Cortex of kidney (tissue), 1 donor: ENCODE data around the gene SLC25A11.

Experiments used
- DNase-seq: peaks from one replicate; lab custom pipeline; 2025; lab: John Stamatoyannopoulos, UW

SLC25A11 gene

DNA sequence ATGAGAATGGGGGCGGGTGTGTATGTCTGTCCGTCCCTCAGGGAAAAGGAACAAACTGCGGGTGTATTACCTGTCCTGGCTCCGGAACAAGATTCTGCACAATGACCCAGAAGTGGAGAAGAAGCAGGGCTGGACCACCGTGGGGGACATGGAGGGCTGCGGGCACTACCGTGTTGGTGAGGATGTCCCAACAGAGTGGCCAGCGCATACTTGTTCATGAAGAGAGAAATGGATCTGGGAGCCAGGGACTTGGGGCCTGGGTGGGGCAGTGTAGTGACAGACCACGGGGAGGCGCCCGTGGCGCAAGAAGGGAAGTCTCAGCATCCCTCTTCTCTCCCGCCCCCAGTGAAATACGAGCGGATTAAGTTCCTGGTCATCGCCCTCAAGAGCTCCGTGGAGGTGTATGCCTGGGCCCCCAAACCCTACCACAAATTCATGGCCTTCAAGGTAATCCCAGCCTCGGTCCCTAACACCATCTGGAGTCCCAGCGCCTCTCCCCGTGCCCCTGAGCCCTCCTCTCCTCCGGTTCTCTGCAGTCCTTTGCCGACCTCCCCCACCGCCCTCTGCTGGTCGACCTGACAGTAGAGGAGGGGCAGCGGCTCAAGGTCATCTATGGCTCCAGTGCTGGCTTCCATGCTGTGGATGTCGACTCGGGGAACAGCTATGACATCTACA, 44.1 kb downstream of the SLC25A11 start:
- DNase-seq = no peak

GRCh38 chr17:4895121-4895520, 44.7 kb downstream of the SLC25A11 start:
- no peak for DNase-seq

GRCh38 chr17:4893721-4894560, 45.9 kb downstream of the SLC25A11 start:
- no peak for DNase-seq

DNA sequence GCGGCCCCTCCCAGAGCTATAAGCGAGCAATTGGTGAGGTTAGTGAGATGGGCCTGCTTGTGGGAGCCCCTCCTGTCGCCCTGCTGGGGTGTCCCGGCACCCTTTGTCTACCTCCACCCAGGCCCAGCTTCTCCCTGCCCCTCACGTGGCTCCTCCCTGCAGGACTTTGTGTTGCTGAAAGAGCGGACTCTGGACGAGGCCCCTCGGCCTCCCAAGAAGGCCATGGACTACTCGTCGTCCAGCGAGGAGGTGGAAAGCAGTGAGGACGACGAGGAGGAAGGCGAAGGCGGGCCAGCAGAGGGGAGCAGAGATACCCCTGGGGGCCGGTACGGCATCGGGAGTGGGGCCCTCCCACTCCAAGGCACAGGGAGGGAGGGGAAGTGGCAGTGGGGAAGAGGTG, 46.6 kb downstream of the SLC25A11 start:
- no peak for DNase-seq

DNA sequence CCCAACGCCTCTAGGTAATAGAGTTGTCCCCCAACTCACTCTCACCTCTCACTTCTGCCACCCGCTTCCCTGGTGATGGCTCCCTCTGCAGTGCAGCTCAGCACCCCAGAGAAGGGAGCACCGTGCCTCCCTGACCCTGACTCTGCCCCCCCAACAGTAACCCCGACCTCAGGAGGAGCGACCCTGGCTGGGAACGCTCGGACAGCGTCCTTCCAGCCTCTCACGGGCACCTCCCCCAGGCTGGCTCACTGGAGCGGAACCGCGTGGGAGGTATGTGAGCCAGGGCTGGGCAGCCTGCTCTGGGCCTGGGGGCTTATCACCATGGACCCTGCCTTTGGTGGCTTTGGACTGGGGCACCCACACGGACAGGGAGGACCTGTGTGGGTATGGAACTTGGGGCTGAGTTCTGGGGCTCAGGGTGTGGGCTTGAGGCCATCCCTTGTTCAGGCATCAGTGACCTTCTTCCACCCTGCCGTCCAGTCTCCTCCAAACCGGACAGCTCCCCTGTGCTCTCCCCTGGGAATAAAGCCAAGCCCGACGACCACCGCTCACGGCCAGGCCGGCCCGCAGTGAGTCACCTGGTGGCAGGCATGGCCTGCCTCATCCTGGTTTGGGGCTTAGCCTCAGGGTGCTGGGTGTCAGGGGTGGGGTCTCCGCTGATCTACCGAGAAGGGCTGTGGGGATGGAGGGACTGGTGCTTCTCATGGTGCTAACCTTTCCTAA, 47.2 kb downstream of the SLC25A11 start:
- no peak for DNase-seq

- no peak for DNase-seq
These were observed 48.1 kb downstream of the SLC25A11 start for GRCh38 chr17:4891411-4892410.

DNA sequence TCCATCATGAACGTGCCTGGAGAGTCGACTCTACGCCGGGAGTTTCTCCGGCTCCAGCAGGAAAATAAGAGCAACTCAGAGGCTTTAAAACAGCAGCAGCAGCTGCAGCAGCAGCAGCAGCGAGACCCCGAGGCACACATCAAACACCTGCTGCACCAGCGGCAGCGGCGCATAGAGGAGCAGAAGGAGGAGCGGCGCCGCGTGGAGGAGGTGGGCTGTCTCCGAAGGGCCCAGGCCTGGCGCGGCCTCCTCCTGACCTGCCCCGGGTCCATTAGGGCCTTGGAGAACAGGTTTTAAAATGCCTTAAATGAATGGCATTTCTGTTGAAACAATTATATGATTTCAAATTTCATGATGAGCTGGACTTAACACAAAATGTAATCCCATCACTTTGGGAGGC, 52.3 kb downstream of the SLC25A11 start:
- DNase-seq = no peak
